HG02943 (cell line): ENCODE measurements around the gene JUP.
A peak's percentile ranks its signal among the peaks of the same experiment; 100 is the strongest.
"Not testable (repeated sequence)": the region's sequence is repeated elsewhere in the genome, so short reads cannot be mapped to it uniquely, and the experiment has no call there.

Experiments used
- ATAC-seq: cut with Tn5 transposase; IDR thresholded peaks from one replicate; pipeline ENCODE4 v1.9.1; 2021; ENCODE audit warnings: mild to moderate bottlenecking, low read depth, moderate library complexity; ENCODE audit not compliant: unreplicated experiment

The JUP gene

DNA sequence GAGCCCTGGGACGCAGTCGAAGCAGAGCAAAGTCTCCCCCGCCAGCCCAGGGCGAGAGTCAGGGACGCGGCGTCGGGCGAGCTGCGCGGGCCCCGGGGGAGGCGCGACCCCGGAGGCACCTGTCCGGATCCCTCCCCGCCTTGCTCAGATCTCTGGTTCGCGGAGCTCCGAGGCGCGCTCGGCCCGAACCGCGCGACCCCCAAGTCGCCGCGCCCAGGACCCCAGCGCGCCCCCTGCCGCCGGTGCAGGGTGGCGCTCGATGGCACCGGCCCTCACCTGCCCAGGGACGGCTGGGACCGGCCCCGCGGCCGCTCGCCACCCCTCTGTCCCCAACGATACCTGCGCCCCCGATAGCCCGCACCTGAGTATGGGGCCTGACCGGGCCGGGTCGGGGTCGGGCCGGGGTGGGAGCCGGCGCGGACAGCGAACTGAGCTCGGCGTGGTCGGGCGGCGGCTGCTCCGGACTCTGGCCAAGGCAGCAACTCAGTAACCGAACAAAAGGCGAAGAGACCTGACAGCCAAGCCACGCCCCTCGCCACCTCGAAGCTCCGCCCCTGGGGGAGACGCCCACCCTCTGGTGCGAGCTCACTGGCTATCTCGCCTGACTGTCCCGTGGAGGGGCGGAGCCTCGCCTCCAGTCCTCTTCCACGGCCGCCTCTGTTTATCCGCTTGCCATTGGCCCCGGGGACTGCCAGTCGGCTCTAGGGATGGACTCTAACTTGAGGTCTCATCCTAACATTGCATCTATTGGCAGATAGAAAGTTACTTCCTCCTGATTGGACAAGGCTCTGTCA is at the start of gene JUP:
TSS of gene JUP (minus strand) at position 485 of the 794 bp plus-strand sequence. CDS start 14,857 bp downstream, outside the sequence.
- peak; percentile 70 for ATAC-seq

GRCh38 chr17:41835800-41836549 is 49.5 kb upstream of the JUP start, which contains the start of gene NT5C3B:
TSS of gene NT5C3B (minus strand) at chr17:41836232. CDS start at chr17:41836193, 39 bp downstream.
- ATAC-seq: no peak

GRCh38 chr17:41835214-41835799 is 48.8 kb upstream of the JUP start:
- ATAC-seq: no peak

DNA sequence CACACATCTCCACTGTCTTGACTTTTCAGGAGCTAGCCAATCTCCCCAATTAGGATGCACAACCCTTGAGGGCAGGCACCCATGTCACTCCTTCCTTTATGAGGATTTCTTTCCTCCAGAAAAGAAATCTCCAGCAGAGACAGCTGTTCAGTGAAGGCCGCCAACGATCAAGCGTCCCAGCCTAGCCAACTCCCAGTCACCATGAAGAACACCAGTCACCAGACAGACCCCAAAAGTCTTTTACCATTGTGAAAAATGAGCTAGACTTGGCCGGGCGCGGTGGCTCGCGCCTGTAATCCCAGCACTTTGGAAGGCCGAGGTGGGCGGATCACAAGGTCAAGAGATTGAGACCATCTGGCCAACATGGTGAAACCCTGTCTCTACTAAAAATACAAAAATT is 43.5 kb upstream of the JUP start:
- not testable (repeated sequence) for ATAC-seq

DNA sequence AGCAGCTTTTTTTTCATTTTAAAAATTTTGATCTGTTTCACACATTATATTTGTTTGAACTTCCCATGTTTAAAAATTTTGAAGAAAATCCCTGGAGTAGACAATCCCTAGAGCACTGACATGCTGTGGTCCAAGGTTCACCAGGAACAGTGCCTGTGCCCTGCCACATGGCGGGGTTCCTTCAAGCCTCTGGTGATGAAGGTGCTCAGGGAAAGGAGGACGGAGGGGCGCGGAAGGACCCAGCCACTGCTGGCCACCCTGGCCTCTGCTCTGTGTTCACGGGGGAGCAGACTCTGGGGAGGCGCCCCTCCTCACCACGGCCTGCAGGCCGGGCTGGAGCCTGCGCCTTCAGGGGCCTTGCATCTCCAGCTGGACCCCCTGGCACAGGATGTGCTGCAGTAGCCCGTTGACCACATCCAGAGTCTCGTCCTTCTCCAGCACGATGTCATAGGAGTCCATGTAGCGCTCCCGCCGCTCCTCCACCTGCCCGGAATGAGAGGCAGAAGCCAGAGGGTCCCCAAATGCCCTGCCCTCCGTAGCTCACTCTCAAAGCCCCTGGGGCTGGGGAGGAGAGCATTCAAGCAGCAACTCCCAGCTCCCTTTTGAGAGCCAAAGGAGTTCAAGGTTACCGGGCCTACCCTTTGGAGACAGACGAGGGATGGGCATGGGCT is 38.8 kb upstream of the JUP start:
- no peak for ATAC-seq

GRCh38 chr17:41824086-41824485 is 37.6 kb upstream of the JUP start:
- no peak for ATAC-seq

GRCh38 chr17:41823580-41823979 is 37.1 kb upstream of the JUP start:
- no peak for ATAC-seq

- no peak for ATAC-seq
Measured at GRCh38 chr17:41823141-41823524, 36.6 kb upstream of the JUP start.

- no peak for ATAC-seq
Measured at GRCh38 chr17:41822216-41823140, 36.0 kb upstream of the JUP start.

DNA sequence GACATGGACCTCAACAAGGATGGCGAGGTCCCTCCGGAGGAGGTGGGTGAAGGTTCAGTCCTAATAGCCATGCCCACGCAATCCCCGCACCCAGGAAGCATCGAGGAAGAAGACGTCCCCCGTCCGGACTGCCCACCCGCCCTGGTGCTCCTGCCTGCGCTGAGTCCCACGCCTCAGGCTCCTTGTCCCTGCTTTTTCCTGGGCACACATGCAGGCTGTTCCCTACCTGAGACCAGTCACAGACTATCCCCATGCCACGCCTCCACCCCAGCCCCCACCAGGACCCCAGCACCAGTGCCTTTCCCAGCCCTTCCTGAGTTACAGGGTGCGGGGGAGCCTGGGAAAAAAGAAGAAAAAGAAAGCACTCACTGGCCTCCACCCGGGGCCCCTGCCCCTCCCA is 35.3 kb upstream of the JUP start:
- ATAC-seq: no peak

- no peak for ATAC-seq
Measured at GRCh38 chr17:41818024-41818423, 31.5 kb upstream of the JUP start.

DNA sequence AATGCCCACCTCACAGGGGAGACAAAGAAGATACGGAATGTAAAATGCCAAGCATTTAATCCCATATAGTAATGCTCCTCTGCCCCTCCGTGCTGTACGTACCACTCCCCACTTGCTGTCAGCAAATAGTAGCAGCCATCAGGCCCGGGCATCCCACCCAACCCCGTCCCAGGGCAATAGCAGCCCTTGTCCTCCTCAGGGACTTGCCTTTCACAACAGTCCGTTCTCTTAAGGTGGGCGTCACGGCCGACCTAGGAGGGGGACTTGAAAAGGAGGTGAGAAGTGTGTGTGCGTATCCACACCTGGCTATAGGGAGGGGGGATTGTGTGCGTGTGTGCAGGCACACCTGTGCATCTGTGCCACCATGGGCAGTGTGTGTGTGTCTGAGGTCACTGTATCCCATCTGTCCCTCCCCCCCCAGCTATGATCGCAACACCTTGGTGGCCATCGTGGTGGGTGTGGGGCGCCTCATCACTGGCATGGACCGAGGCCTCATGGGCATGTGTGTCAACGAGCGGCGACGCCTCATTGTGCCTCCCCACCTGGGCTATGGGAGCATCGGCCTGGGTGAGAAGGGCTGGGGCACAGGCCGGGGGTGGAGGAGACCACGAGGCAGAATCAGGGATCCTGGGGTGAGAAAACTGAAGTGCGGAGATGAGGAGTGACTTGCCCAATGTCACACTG is 30.3 kb upstream of the JUP start:
- ATAC-seq: no peak

DNA sequence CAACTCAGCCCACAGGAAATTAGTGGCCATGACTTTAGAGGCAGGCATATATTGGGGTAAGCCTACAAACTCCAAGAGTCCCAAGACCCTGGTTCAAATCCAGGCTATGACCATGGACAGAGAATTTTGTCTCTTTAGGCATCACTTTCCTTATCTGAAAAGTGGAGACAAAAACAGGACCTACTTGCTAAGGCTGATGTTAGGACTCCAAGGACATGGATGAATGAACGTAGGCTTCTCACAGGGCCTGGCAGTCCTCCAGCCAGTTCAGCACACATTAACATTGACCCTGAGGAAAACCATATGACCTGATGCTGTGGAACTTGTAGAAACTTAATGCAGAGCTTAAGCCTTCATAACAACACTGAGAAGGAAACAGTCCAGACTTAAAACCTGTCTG is 27.7 kb upstream of the JUP start:
- no peak for ATAC-seq

DNA sequence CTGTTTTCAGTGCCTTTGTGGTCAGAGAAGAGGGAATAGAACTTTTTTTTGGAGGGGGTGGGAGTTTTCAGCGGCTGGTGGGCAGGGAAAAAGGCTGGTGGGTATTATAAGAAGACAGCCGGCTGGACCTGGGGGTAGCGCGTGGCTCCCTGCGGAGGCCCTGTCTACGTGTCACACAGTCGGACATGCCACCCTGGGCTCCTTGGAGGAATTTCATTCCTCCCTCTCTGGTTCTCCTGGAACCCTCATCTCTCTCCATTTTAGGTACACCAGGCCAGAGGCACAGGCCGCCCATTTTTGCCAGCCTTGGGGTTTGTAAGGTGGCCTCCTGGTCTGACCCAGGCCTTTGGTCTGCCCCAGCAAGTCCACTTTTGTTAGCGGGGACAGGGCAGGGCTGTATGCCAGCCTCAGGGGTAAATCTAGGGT is 27.2 kb upstream of the JUP start:
- no peak for ATAC-seq

DNA sequence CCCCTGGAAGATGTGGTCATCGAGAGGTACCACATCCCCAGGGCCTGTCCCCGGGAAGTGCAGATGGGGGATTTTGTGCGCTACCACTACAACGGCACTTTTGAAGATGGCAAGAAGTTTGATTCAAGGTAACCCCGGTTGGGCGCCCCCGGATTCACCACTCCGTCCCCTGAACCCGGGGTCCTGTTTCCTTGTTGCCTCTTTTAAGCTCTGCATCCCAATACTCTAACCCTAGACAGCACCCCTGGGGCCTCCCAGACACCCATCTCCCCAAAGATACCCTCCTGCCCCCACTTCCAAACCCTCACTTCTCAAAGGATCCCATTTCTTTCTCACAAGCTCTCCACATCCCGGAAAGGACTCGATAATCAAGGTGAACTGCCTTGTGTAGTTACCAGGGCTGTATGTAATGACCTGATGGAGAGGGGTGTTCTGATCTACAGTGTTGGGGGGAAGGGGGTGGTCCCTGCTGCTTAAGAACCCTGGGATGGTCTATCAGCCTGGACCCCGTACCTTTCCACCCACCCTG is 26.7 kb upstream of the JUP start:
- no peak for ATAC-seq

- ATAC-seq: no peak
Measured at GRCh38 chr17:41812381-41813151, 26.1 kb upstream of the JUP start, which contains the start of gene FKBP10. TSS of gene FKBP10 (plus strand) at chr17:41813004. CDS start at chr17:41813035, 31 bp downstream.

- no peak for ATAC-seq
Measured at GRCh38 chr17:41811549-41812380, 25.3 kb upstream of the JUP start, which contains the start of gene P3H4. TSS of gene P3H4 (minus strand) at chr17:41811949. CDS start at chr17:41811915, 34 bp downstream.
